Stimulated activated memory B cell treated with anti-CD40 and anti-IgM and Interleukin-4, amounts not matched to agents 10 μg/mL and 1 μg/mL and 100 μg/mL, for 72 hours (primary cell): ENCODE results near the gene POLR1G.
"Not testable (repeated sequence)": the region's sequence is repeated elsewhere in the genome, so short reads cannot be mapped to it uniquely, and the experiment has no call there.

Experiments
- ATAC-seq: fragments of 150-1000 bp; cut with Tn5 transposase; 2 replicates; pipeline ENCODE4 v1.10.0; 2021
- H3K27ac Mint-ChIP-seq: one replicate; pipeline ENCODE4 v1.8.0; 2022; ENCODE audit warnings: mild to moderate bottlenecking, mixed read lengths
- H3K27me3 Mint-ChIP-seq: one replicate; pipeline ENCODE4 v1.8.0; 2022; ENCODE audit warnings: mixed read lengths
- H3K36me3 Mint-ChIP-seq: one replicate; pipeline ENCODE4 v1.8.0; 2022; ENCODE audit warnings: mixed read lengths
- H3K4me1 Mint-ChIP-seq: one replicate; pipeline ENCODE4 v1.8.0; 2022; ENCODE audit warnings: mixed read lengths
- H3K4me3 Mint-ChIP-seq: one replicate; pipeline ENCODE4 v1.8.0; 2022; ENCODE audit warnings: mild to moderate bottlenecking, moderate library complexity, mixed read lengths
- H3K9me3 Mint-ChIP-seq: one replicate; pipeline ENCODE4 v1.8.0; 2022; ENCODE audit warnings: mixed read lengths

The POLR1G gene

GRCh38 chr19:45408121-45408520 is 1.7 kb downstream of the POLR1G start:
- ATAC-seq = no peak
- Mint-ChIP-seq H3K4me1 (peaks cover 58% of the 10 kb centered on the region), H3K27ac (no peak overlapping the region)

GRCh38 chr19:45408830-45409556 is 2.5 kb downstream of the POLR1G start:
- ATAC-seq = no peak
- no peaks in the 10 kb centered on the region for H3K9me3 Mint-ChIP-seq

More at GRCh38 chr19:45408121-45408520, 1.7 kb downstream of the POLR1G start:
- Mint-ChIP-seq H3K27me3 (peaks cover 23% of the 10 kb centered on the region), H3K4me3 (peak overlapping the region; percentile 40), H3K36me3 (peaks cover 17% of the 10 kb centered on the region), H3K9me3 (no peaks in the 10 kb centered on the region)

GRCh38 chr19:45409557-45409920 is 3.1 kb downstream of the POLR1G start:
- no peaks in the 10 kb centered on the region for H3K9me3 Mint-ChIP-seq
- peaks cover 31% of the 10 kb centered on the region for H3K36me3 Mint-ChIP-seq
- H3K4me1 Mint-ChIP-seq = peaks cover 44% of the 10 kb centered on the region
- H3K4me3 Mint-ChIP-seq = no peak overlapping the region
- peak overlapping the region; percentile 22 for H3K27ac Mint-ChIP-seq
- no peak for ATAC-seq
- peaks cover 9% of the 10 kb centered on the region for H3K27me3 Mint-ChIP-seq

More at GRCh38 chr19:45408830-45409556, 2.5 kb downstream of the POLR1G start:
- H3K4me1 Mint-ChIP-seq = peaks cover 50% of the 10 kb centered on the region
- peaks cover 15% of the 10 kb centered on the region for H3K27me3 Mint-ChIP-seq
- H3K27ac Mint-ChIP-seq = peak overlapping the region; percentile 22
- peaks cover 26% of the 10 kb centered on the region for H3K36me3 Mint-ChIP-seq
- no peak overlapping the region for H3K4me3 Mint-ChIP-seq

- not testable (repeated sequence) for H3K9me3 Mint-ChIP-seq, H3K27me3 Mint-ChIP-seq, H3K4me3 Mint-ChIP-seq, H3K27ac Mint-ChIP-seq, ATAC-seq
- H3K36me3 Mint-ChIP-seq = peaks cover 34% of the 10 kb centered on the region
- peaks cover 36% of the 10 kb centered on the region for H3K4me1 Mint-ChIP-seq
Observed at GRCh38 chr19:45410330-45410729, 3.9 kb downstream of the POLR1G start.

GRCh38 chr19:45413497-45413896 is 7.1 kb downstream of the POLR1G start:
- H3K9me3 Mint-ChIP-seq = no peaks in the 10 kb centered on the region
- H3K4me1 Mint-ChIP-seq = peaks cover 22% of the 10 kb centered on the region
- H3K36me3 Mint-ChIP-seq = peaks cover 52% of the 10 kb centered on the region
- H3K27me3 Mint-ChIP-seq = no peaks in the 10 kb centered on the region
- ATAC-seq = no peak
- no peak overlapping the region for H3K27ac Mint-ChIP-seq
- H3K4me3 Mint-ChIP-seq = no peak overlapping the region

- H3K9me3 Mint-ChIP-seq = no peaks in the 10 kb centered on the region
- peaks cover 44% of the 10 kb centered on the region for H3K36me3 Mint-ChIP-seq
- no peak for ATAC-seq
- peaks cover 22% of the 10 kb centered on the region for H3K4me1 Mint-ChIP-seq
- peak overlapping the region; percentile 28 for H3K27ac Mint-ChIP-seq
- no peaks in the 10 kb centered on the region for H3K27me3 Mint-ChIP-seq
- no peak overlapping the region for H3K4me3 Mint-ChIP-seq
Observed at GRCh38 chr19:45414468-45414867, 8.0 kb downstream of the POLR1G start.

- no peaks in the 10 kb centered on the region for H3K27me3 Mint-ChIP-seq
- H3K9me3 Mint-ChIP-seq = no peaks in the 10 kb centered on the region
- peaks cover 44% of the 10 kb centered on the region for H3K4me1 Mint-ChIP-seq
- peak overlapping the region; percentile 82 for H3K27ac Mint-ChIP-seq
- peaks cover 61% of the 10 kb centered on the region for H3K36me3 Mint-ChIP-seq
- ATAC-seq = no peak
- no peak overlapping the region for H3K4me3 Mint-ChIP-seq
Observed at GRCh38 chr19:45417151-45417550, 10.7 kb downstream of the POLR1G start.

- H3K27ac Mint-ChIP-seq = peak overlapping the region; percentile 88
- H3K9me3 Mint-ChIP-seq = no peaks in the 10 kb centered on the region
- H3K36me3 Mint-ChIP-seq = peaks cover 55% of the 10 kb centered on the region
- no peak for ATAC-seq
- H3K4me1 Mint-ChIP-seq = peaks cover 61% of the 10 kb centered on the region
- H3K27me3 Mint-ChIP-seq = no peaks in the 10 kb centered on the region
- H3K4me3 Mint-ChIP-seq = peak overlapping the region; percentile 3
Observed at GRCh38 chr19:45418802-45419201, 12.4 kb downstream of the POLR1G start.

GRCh38 chr19:45419396-45419795 is 13.0 kb downstream of the POLR1G start:
- Mint-ChIP-seq H3K9me3 (no peaks in the 10 kb centered on the region), H3K27ac (peak overlapping the region; percentile 88), H3K27me3 (no peaks in the 10 kb centered on the region), H3K4me3 (peak overlapping the region; percentile 38), H3K36me3 (peaks cover 49% of the 10 kb centered on the region), H3K4me1 (peaks cover 67% of the 10 kb centered on the region)
- peak; percentile 87 for ATAC-seq

- H3K9me3 Mint-ChIP-seq = no peaks in the 10 kb centered on the region
- peak overlapping the region; percentile 88 for H3K27ac Mint-ChIP-seq
- ATAC-seq = no peak
- H3K27me3 Mint-ChIP-seq = no peaks in the 10 kb centered on the region
- peak overlapping the region; percentile 48 for H3K4me3 Mint-ChIP-seq
- H3K36me3 Mint-ChIP-seq = peaks cover 45% of the 10 kb centered on the region
- peaks cover 70% of the 10 kb centered on the region for H3K4me1 Mint-ChIP-seq
Observed at GRCh38 chr19:45419895-45420294, 13.5 kb downstream of the POLR1G start.

GRCh38 chr19:45420356-45420755 is 13.9 kb downstream of the POLR1G start:
- peaks cover 70% of the 10 kb centered on the region for H3K4me1 Mint-ChIP-seq

GRCh38 chr19:45420871-45421270 is 14.4 kb downstream of the POLR1G start:
- Mint-ChIP-seq H3K4me3 (no peak overlapping the region), H3K27ac (peak overlapping the region; percentile 88)
- no peak for ATAC-seq

More at GRCh38 chr19:45420356-45420755, 13.9 kb downstream of the POLR1G start:
- peaks cover 45% of the 10 kb centered on the region for H3K36me3 Mint-ChIP-seq
- H3K27ac Mint-ChIP-seq = peak overlapping the region; percentile 88
- H3K9me3 Mint-ChIP-seq = no peaks in the 10 kb centered on the region
- no peaks in the 10 kb centered on the region for H3K27me3 Mint-ChIP-seq
- H3K4me3 Mint-ChIP-seq = peak overlapping the region; percentile 46
- no peak for ATAC-seq

GRCh38 chr19:45421947-45422498 is 15.6 kb downstream of the POLR1G start:
- peaks cover 35% of the 10 kb centered on the region for H3K36me3 Mint-ChIP-seq
- H3K27ac Mint-ChIP-seq = peak overlapping the region; percentile 97
- H3K27me3 Mint-ChIP-seq = no peaks in the 10 kb centered on the region
- H3K4me3 Mint-ChIP-seq = no peak overlapping the region
- ATAC-seq = no peak
- H3K9me3 Mint-ChIP-seq = no peaks in the 10 kb centered on the region
- H3K4me1 Mint-ChIP-seq = peaks cover 73% of the 10 kb centered on the region

More at GRCh38 chr19:45420871-45421270, 14.4 kb downstream of the POLR1G start:
- H3K4me1 Mint-ChIP-seq = peaks cover 70% of the 10 kb centered on the region
- H3K36me3 Mint-ChIP-seq = peaks cover 42% of the 10 kb centered on the region
- no peaks in the 10 kb centered on the region for H3K9me3 Mint-ChIP-seq
- no peaks in the 10 kb centered on the region for H3K27me3 Mint-ChIP-seq

GRCh38 chr19:45423033-45423588 is 16.7 kb downstream of the POLR1G start:
- Mint-ChIP-seq H3K27me3 (no peaks in the 10 kb centered on the region), H3K4me3 (peak overlapping the region; percentile 95), H3K4me1 (peaks cover 78% of the 10 kb centered on the region), H3K36me3 (peaks cover 27% of the 10 kb centered on the region), H3K9me3 (no peaks in the 10 kb centered on the region), H3K27ac (peak overlapping the region; percentile 97)
- no peak for ATAC-seq

- H3K36me3 Mint-ChIP-seq = peaks cover 23% of the 10 kb centered on the region
- H3K9me3 Mint-ChIP-seq = no peaks in the 10 kb centered on the region
- peak within 1 kb of the TSS; percentile 95 for H3K4me3 Mint-ChIP-seq
- no peaks in the 10 kb centered on the region for H3K27me3 Mint-ChIP-seq
- H3K27ac Mint-ChIP-seq = peak within 1 kb of the TSS; percentile 97
- peak; percentile 90 for ATAC-seq
- peaks cover 78% of the 10 kb centered on the region for H3K4me1 Mint-ChIP-seq
Observed at GRCh38 chr19:45423589-45424190, 17.2 kb downstream of the POLR1G start, which contains the start of gene ERCC1. Gene ERCC1 (minus strand): TSS chr19:45423917. CDS start chr19:45423374, 543 bp downstream.
